CD14-positive monocyte (primary cell): ENCODE data around the gene CNOT6L. TPM values are rescaled to one million over a fixed set of nuclear protein-coding genes. Genes with fewer than 3 reads are reported as not detected.

Experiments
- DNase-seq, 3 donors: peaks; one replicate each; pipeline ENCODE4 v3.0.0-alpha.2; 2011 to 2022
- H2AFZ ChIP-seq: 2 replicates; pipeline ENCODE4 v1.6.0; 2012; ENCODE audit warnings: mild to moderate bottlenecking, low read depth, low read length, inconsistent platforms; ENCODE audit not compliant: insufficient read depth, poor library complexity, severe bottlenecking
- H3K27ac ChIP-seq, 2 donors: 1 replicate in 1 of 2; 2 replicates in 1 of 2; pipeline ENCODE4 v1.5.1; 2012 to 2013; ENCODE audit warnings: low read length in 2 of 2, control low read depth in 1 of 2, inconsistent platforms in 1 of 2, low read depth in 1 of 2, mild to moderate bottlenecking in 1 of 2
- H3K27me3 ChIP-seq, 2 donors: one replicate each; pipeline versions ENCODE4 v1.6.0 to v1.6.1; 2011 to 2013; ENCODE audit warnings: low read length in 2 of 2; ENCODE audit not compliant: control insufficient read depth in 2 of 2, insufficient read depth in 2 of 2
- H3K36me3 ChIP-seq, 2 donors: replicated peaks in 1 of 2; 1 replicate in 1 of 2; 2 replicates in 1 of 2; pipeline versions ENCODE4 v1.5.1 to v1.6.1; 2012 to 2013; ENCODE audit warnings: low read length in 2 of 2, control low read depth in 1 of 2, inconsistent platforms in 1 of 2, mild to moderate bottlenecking in 1 of 2; ENCODE audit not compliant: insufficient read depth in 2 of 2, control insufficient read depth in 1 of 2
- H3K4me1 ChIP-seq, 2 donors: 1 replicate in 1 of 2; 2 replicates in 1 of 2; pipeline versions ENCODE4 v1.5.1 to v1.6.1; 2012 to 2013; ENCODE audit warnings: low read length in 2 of 2, control low read depth in 1 of 2, inconsistent platforms in 1 of 2, mild to moderate bottlenecking in 1 of 2, moderate library complexity in 1 of 2; ENCODE audit not compliant: insufficient read depth in 2 of 2, control insufficient read depth in 1 of 2
- H3K4me2 ChIP-seq: replicated peaks from 2 replicates; pipeline ENCODE3; 2012; ENCODE audit warnings: low read length, moderate library complexity, mild to moderate bottlenecking; ENCODE audit not compliant: poor library complexity, severe bottlenecking; ENCODE audit errors: extremely low read depth
- H3K4me3 ChIP-seq, 3 experiments: fragments of 200-600 bp in 1 of 3; sonication (generic) in 1 of 3; replicated peaks in 1 of 3; 1 replicate in 2 of 3; 2 replicates in 1 of 3; pipeline ENCODE4 v1.5.1; 2011 to 2013; ENCODE audit warnings: low read length in 3 of 3, mild to moderate bottlenecking in 3 of 3, control low read depth in 2 of 3, low read depth in 2 of 3, inconsistent platforms in 1 of 3, moderate library complexity in 1 of 3
- H3K79me2 ChIP-seq: 2 replicates; pipeline ENCODE4 v1.6.0; 2012; ENCODE audit warnings: mild to moderate bottlenecking, control low read depth, inconsistent platforms, low read length, moderate library complexity; ENCODE audit not compliant: insufficient read depth
- H3K9ac ChIP-seq: 2 replicates; pipeline ENCODE4 v1.6.0; 2017; ENCODE audit warnings: low read length, mild to moderate bottlenecking; ENCODE audit not compliant: insufficient read depth, poor library complexity, severe bottlenecking
- H3K9me3 ChIP-seq, 2 donors: replicated peaks in 1 of 2; 1 replicate in 1 of 2; 2 replicates in 1 of 2; pipeline versions ENCODE4 v1.5.1 to v1.6.1; 2012 to 2013; ENCODE audit warnings: low read length in 2 of 2, control low read depth in 1 of 2; ENCODE audit not compliant: control insufficient read depth in 1 of 2, insufficient read depth in 1 of 2
- H4K20me1 ChIP-seq: 2 replicates; pipeline ENCODE4 v1.6.0; 2012; ENCODE audit warnings: mild to moderate bottlenecking, low read length, control low read depth, moderate library complexity; ENCODE audit not compliant: insufficient read depth
- H3K27ac Mint-ChIP-seq, 7 donors: one replicate each; pipeline ENCODE4 v1.8.0; 2020; ENCODE audit warnings: mild to moderate bottlenecking in 7 of 7, mixed read lengths in 7 of 7, moderate library complexity in 6 of 7, inconsistent platforms in 2 of 7
- H3K27me3 Mint-ChIP-seq, 3 donors: one replicate each; pipeline ENCODE4 v1.8.0; 2021 to 2022; ENCODE audit warnings: low read depth in 3 of 3, mild to moderate bottlenecking in 3 of 3, mixed read lengths in 3 of 3, moderate library complexity in 3 of 3, inconsistent platforms in 1 of 3
- H3K36me3 Mint-ChIP-seq, 2 donors: one replicate each; pipeline ENCODE4 v1.8.0; 2020; ENCODE audit warnings: mixed read lengths in 2 of 2, inconsistent platforms in 1 of 2, mild to moderate bottlenecking in 1 of 2
- H3K4me1 Mint-ChIP-seq: one replicate; pipeline ENCODE4 v1.8.0; 2020; ENCODE audit warnings: mild to moderate bottlenecking, mixed read lengths
- H3K4me3 Mint-ChIP-seq, 2 donors: one replicate each; pipeline ENCODE4 v1.8.0; 2020; ENCODE audit warnings: mild to moderate bottlenecking in 2 of 2, mixed read lengths in 2 of 2, moderate library complexity in 1 of 2
- H3K9me3 Mint-ChIP-seq, 7 donors: one replicate each; pipeline ENCODE4 v1.8.0; 2020 to 2022; ENCODE audit warnings: mixed read lengths in 7 of 7, mild to moderate bottlenecking in 6 of 7, moderate library complexity in 6 of 7, inconsistent platforms in 2 of 7
- WGBS: methylation state at CpG from one replicate; pipeline ENCODE4 v1.1.5; 2013; ENCODE audit warnings: missing lambda C conversion rate; ENCODE audit not compliant: insufficient coverage; 5-methylcytosine and 5-hydroxymethylcytosine counted together
- intact Hi-C, 2 donors: fragments of 100-400 bp; cut with micrococcal nuclease; formaldehyde crosslinking; loops; one replicate each; pipeline versions ENCODE4 v1.15.0 to v1.15.1; 2023
- polyA plus RNA-seq, 3 donors: library from polyadenylated mRNA; depleted of rRNA in 1 of 3; unstranded in 2 of 3; stranded (reverse) in 1 of 3; fragments of 300-500 nt in 2 of 3; fragments of >200 nt in 1 of 3; fragmentation: Illumina TruSeq in 2 of 3; gene quantifications; 1 replicate in 2 of 3; 2 replicates in 1 of 3; pipeline ENCODE4 v1.2.3, GENCODE V29; 2012 to 2021
- TF ChIP-seq, protein P1 (sequence below): fragments of 200-600 bp; IDR thresholded peaks from one replicate; pipeline ENCODE4 v1.8.0; 2022; ENCODE audit warnings: antibody characterized with exemption, mild to moderate bottlenecking

The CNOT6L gene
- polyA plus RNA-seq, 3 donors: 16.1 to 26.4 (median 26.3) TPM

DNA sequence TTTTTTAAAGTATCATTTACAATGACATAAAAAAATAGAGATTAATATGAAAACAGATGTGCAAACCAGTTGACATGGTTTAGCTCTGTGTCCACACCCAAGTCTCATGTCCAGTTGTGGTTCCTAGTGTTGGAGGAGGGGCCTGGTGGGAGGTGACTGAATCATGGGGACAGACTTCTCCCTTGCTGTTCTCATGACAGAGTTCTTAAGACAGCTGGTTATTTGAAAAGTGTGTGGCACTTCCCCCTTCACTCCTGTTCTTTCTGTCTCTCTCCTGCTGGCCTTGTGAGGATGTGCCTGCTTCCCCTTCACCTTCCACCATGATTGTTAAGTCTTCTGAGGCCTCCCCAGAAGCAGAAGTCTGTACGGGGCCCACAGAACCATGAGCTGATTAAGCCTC lies 23.8 kb downstream of the CNOT6L start:
- peaks cover 100% of the 10 kb centered on the region for H3K79me2 ChIP-seq
- no CpG with 5 or more reads among the region's 1 CpG for WGBS
- peaks cover 6 to 10% of the 10 kb centered on the region in 2 donors for H3K9me3 ChIP-seq
- peaks cover 99% of the 10 kb centered on the region for H4K20me1 ChIP-seq
- Mint-ChIP-seq H3K4me3 (no peak overlapping the region), H3K27me3 (peaks cover 0 to 1% (median 0%) of the 10 kb centered on the region in 3 donors), H3K36me3 (peaks cover 7 to 22% of the 10 kb centered on the region in 2 donors), H3K27ac (peak overlapping the region in 3 of 7 donors; percentile 8 to 75 (median 18)), H3K4me1 (peaks cover 16% of the 10 kb centered on the region), H3K9me3 (peaks cover 6 to 19% (median 13%) of the 10 kb centered on the region in 7 donors)
- H2AFZ ChIP-seq: no peak overlapping the region
- H3K27me3 ChIP-seq: no peaks in the 10 kb centered on the region
- DNase-seq: peak; percentile 10 to 18 (median 14)
- H3K4me1 ChIP-seq: peaks cover 0 to 10% of the 10 kb centered on the region in 2 donors
- no peak overlapping the region for H3K4me2 ChIP-seq
- no peak overlapping the region for H3K4me3 ChIP-seq
- intact Hi-C loops: no loop called here
- H3K36me3 ChIP-seq: peaks cover 9 to 11% of the 10 kb centered on the region in 2 donors
- H3K9ac ChIP-seq: no peak overlapping the region
- TF ChIP-seq, protein P1, sequence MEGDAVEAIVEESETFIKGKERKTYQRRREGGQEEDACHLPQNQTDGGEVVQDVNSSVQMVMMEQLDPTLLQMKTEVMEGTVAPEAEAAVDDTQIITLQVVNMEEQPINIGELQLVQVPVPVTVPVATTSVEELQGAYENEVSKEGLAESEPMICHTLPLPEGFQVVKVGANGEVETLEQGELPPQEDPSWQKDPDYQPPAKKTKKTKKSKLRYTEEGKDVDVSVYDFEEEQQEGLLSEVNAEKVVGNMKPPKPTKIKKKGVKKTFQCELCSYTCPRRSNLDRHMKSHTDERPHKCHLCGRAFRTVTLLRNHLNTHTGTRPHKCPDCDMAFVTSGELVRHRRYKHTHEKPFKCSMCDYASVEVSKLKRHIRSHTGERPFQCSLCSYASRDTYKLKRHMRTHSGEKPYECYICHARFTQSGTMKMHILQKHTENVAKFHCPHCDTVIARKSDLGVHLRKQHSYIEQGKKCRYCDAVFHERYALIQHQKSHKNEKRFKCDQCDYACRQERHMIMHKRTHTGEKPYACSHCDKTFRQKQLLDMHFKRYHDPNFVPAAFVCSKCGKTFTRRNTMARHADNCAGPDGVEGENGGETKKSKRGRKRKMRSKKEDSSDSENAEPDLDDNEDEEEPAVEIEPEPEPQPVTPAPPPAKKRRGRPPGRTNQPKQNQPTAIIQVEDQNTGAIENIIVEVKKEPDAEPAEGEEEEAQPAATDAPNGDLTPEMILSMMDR: no peak
- H3K27ac ChIP-seq: peak overlapping the region in 1 of 2 donors; percentile 3

DNA sequence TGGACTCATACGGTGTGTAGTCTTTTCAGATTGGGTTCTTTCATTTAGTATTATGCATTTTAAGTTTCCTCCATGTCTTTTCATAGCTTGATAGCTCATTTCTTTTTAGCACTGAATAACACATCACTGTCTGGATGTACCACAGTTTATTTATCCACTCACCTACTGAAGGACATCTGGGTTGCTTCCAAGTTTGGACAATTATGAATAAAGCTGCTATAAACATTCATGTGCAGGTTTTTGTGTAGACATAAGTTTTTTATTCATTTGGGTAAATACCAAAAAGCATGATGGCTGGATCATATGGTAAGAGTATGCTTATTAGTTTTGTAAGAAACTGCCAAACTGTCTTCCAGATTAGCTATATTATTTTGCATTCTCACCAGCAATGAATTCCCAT lies 29.0 kb downstream of the CNOT6L start:
- Histone ChIP-seq H4K20me1 (peaks cover 100% of the 10 kb centered on the region), H3K27ac (no peak overlapping the region), H3K4me3 (no peak overlapping the region), H3K4me2 (no peak overlapping the region), H3K9me3 (peaks cover 0 to 2% of the 10 kb centered on the region in 2 donors), H3K27me3 (no peaks in the 10 kb centered on the region), H3K79me2 (peaks cover 98% of the 10 kb centered on the region), H3K9ac (no peak overlapping the region), H3K4me1 (no peaks in the 10 kb centered on the region), H3K36me3 (peaks cover 0 to 3% of the 10 kb centered on the region in 2 donors), H2AFZ (no peak overlapping the region)
- no CpG with 5 or more reads among the region's 1 CpG for WGBS
- H3K4me1 Mint-ChIP-seq: peaks cover 5% of the 10 kb centered on the region
- intact Hi-C loops: no loop called here
- H3K36me3 Mint-ChIP-seq: peaks cover 0 to 12% of the 10 kb centered on the region in 2 donors
- peak overlapping the region in 1 of 7 donors; percentile 67 for H3K27ac Mint-ChIP-seq
- TF ChIP-seq, protein P1: no peak
- DNase-seq: no peak
- H3K4me3 Mint-ChIP-seq: no peak overlapping the region
- no peaks in the 10 kb centered on the region for H3K27me3 Mint-ChIP-seq
- H3K9me3 Mint-ChIP-seq: peaks cover 0 to 4% (median under 1%) of the 10 kb centered on the region in 7 donors
